ENCODE data around the gene FAM47E. TPM values are rescaled to one million over a fixed set of nuclear protein-coding genes. Genes with fewer than 3 reads are reported as not detected.

FAM47E gene, protein sequence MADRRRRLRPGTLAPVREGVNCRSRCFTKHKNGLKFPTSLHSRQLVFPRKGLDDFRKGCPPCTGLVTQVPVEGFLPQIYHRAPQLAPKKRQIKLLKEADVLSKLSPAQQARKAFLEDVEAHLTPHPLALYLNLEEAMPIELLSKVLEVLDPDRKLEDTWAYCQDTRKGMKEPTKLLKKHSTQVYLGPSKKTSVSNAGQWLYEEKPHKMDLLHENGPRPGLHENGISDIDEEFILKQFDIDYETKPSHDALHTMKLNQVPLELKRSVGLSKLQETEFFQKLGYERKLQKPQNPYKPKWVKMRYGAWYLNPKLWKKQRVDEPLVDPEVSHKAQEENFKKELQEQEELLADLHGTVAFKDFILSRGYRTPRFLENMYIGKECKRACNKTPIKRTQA
- under 1 TPM; 0.34 to 0.74 TPM for total RNA-seq
- 0.19 TPM for polyA plus RNA-seq (2013, experiment 1 of 2)
- 0.11 TPM for polyA plus RNA-seq (2013, experiment 2 of 2)
- 0 to 0.80 (median 0.15) reads per million in 172 experiments for total RNA-seq

DNA sequence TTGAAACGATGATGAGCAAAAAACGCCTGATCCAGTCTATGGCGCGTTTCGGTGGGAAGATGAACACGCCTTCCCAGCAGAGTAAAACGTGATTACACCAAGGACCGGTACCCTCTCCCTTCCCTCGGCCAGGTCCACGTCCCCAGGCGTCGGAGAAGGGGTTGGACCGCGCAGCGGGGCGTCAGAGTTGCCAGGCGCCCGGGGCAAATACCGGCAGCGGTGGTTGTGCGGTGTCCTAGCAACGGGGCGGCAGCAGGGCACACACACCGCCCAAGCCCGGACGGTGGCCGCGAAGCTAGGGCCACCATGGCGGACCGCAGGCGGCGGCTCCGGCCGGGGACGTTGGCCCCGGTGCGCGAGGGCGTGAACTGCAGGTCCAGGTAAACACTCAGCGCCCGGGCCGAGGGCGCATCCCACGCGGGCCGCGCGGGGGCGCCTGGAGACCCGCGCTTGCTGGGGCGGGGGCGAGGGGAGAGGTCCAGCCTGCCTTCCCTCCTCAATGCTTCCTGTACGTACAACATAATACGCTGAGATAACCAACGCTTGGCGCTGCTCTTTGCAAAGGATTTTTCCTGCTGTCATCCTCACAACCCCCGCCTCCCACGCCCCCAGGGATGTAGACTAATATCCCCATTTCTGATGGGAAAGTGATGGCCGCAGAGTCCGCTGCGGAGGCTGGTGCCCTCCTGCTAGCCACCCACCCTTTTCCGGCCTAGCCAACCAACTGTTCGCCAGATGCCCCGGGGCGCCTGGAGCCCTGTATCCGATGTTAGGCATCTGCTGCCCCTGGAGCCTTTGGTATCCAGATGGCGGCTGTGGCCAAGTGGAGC lies at the start of gene FAM47E:
Gene FAM47E, plus strand, starts transcription at position 281 of the 830 bp plus-strand sequence. Its CDS starts 26 bp downstream, at position 307.
- POLR2A ChIA-PET, result interaction anchor here (1.5 kb wide), 1 partner anchor 72 kb away, joined by 4 read pairs; no protein-coding TSS in a partner anchor
- ATAC-seq (ENCODE audit: poor library complexity) (peak; percentile 39), DNase-seq (peak in 11 of 14 experiments; percentile 1 to 61 (median 19))
- H3K27me3 Mint-ChIP-seq, result peaks cover 86% of the 10 kb centered on the region
- Histone ChIP-seq H3K36me3 (ENCODE audit: insufficient read depth, low read length) (no peaks in the 10 kb centered on the region), H3K4me1 (ENCODE audit: insufficient read depth, low read length) (peaks cover 10% of the 10 kb centered on the region), H3K4me3 (ENCODE audit: low read length) (peak within 1 kb of the TSS; percentile 49), H3K27ac (ENCODE audit: low read depth in 1 of 2, low read length in 2 of 2) (no peak within 1 kb of the TSS), H3K9me3 (ENCODE audit: control insufficient read depth in 1 of 2, insufficient read depth in 1 of 2, low read length in 2 of 2) (peaks cover 0 to 4% of the 10 kb centered on the region in 2 experiments), H3K27me3 (ENCODE audit: control insufficient read depth in 1 of 2, insufficient read depth in 2 of 2, low read length in 2 of 2) (peaks cover 16 to 63% of the 10 kb centered on the region in 2 experiments)
- H3K9me3 Mint-ChIP-seq, result no peaks in the 10 kb centered on the region
- H3K4me1 Mint-ChIP-seq (ENCODE audit: low read depth), result peaks cover 7% of the 10 kb centered on the region
- H3K36me3 Mint-ChIP-seq (ENCODE audit: low read depth), result no peaks in the 10 kb centered on the region
- CTCF ChIA-PET, result no interaction called here
- TF ChIP-seq, protein P1, sequence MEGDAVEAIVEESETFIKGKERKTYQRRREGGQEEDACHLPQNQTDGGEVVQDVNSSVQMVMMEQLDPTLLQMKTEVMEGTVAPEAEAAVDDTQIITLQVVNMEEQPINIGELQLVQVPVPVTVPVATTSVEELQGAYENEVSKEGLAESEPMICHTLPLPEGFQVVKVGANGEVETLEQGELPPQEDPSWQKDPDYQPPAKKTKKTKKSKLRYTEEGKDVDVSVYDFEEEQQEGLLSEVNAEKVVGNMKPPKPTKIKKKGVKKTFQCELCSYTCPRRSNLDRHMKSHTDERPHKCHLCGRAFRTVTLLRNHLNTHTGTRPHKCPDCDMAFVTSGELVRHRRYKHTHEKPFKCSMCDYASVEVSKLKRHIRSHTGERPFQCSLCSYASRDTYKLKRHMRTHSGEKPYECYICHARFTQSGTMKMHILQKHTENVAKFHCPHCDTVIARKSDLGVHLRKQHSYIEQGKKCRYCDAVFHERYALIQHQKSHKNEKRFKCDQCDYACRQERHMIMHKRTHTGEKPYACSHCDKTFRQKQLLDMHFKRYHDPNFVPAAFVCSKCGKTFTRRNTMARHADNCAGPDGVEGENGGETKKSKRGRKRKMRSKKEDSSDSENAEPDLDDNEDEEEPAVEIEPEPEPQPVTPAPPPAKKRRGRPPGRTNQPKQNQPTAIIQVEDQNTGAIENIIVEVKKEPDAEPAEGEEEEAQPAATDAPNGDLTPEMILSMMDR (IDR thresholded peaks at IDR 0.05), result peak; percentile 48
- no peak within 1 kb of the TSS for H3K27ac Mint-ChIP-seq
- H3K4me3 Mint-ChIP-seq, result peak within 1 kb of the TSS; percentile 75
- intact Hi-C loops (cut with DNase I, micrococcal nuclease), result loop anchor here (5.0 to 10.0 kb wide), 2 partner anchors 67 to 69 kb away; no protein-coding TSS in a partner anchor

DNA sequence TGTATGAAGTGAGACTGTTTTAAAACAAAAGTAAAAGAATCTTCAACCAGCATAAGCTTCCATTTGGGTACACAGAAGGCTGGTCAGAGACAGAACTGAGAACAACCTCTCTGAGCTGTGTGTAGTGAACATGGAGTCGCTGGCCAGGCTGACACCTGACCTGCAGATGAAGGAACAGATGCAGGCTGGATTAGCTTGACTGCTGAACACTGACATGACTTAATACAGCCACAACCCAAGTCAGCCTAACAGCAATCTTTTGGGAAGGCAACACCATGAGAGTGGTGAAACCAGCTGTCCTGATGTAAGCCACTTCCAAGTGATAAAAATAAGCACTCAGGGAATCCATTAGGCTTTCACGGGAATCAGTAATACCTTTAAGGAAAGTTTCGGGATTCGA lies 48.0 kb upstream of the FAM47E start:
- DNase-seq (no peak), ATAC-seq (ENCODE audit: poor library complexity) (no peak)
- no peak overlapping the region for H3K4me3 Mint-ChIP-seq
- no peaks in the 10 kb centered on the region for H3K36me3 ChIP-seq (ENCODE audit: insufficient read depth, low read length)
- H3K4me1 ChIP-seq (ENCODE audit: insufficient read depth, low read length), result peaks cover 18% of the 10 kb centered on the region
- CTCF ChIA-PET, result no interaction called here
- intact Hi-C loops (cut with DNase I, micrococcal nuclease), result no loop called here
- H3K36me3 Mint-ChIP-seq (ENCODE audit: low read depth), result peaks cover 12% of the 10 kb centered on the region
- POLR2A ChIA-PET, result no interaction called here
- no peak overlapping the region for H3K27ac Mint-ChIP-seq
- no peaks in the 10 kb centered on the region for H3K27me3 ChIP-seq (ENCODE audit: control insufficient read depth in 1 of 2, insufficient read depth in 2 of 2, low read length in 2 of 2)
- TF ChIP-seq, protein P1 (IDR thresholded peaks at IDR 0.05), result no peak
- peaks cover 71% of the 10 kb centered on the region for H3K4me1 Mint-ChIP-seq (ENCODE audit: low read depth)
- no peaks in the 10 kb centered on the region for H3K9me3 ChIP-seq (ENCODE audit: control insufficient read depth in 1 of 2, insufficient read depth in 1 of 2, low read length in 2 of 2)
- H3K4me3 ChIP-seq (ENCODE audit: low read length), result no peak overlapping the region
- no peaks in the 10 kb centered on the region for H3K9me3 Mint-ChIP-seq
- no peaks in the 10 kb centered on the region for H3K27me3 Mint-ChIP-seq
- H3K27ac ChIP-seq (ENCODE audit: low read depth in 1 of 2, low read length in 2 of 2), result no peak overlapping the region

DNA sequence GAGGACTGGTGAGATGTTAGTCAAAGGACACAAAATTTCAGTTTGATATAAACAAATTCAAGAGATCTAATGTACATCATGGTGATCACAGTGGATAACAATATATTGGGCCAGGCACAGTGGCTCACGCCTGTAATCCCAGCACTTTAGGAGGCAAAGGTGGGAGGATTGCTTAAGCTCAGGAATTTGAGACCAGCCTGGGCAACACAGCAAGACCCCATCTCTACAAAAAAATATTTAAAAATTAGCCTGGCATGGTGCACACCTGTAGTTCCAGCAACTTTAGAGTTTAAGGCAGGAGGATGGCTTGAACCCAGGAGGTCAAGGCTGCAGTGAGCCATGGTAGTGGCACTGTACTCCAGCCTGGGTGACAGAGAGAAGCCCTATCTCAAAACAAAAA lies 46.6 kb upstream of the FAM47E start:
- ATAC-seq (ENCODE audit: poor library complexity) (no peak), DNase-seq (no peak)
- Mint-ChIP-seq H3K4me3 (no peak overlapping the region), H3K27ac (no peak overlapping the region), H3K27me3 (no peaks in the 10 kb centered on the region), H3K9me3 (no peaks in the 10 kb centered on the region), H3K4me1 (ENCODE audit: low read depth) (peaks cover 67% of the 10 kb centered on the region), H3K36me3 (ENCODE audit: low read depth) (peaks cover 12% of the 10 kb centered on the region)
- no peaks in the 10 kb centered on the region for H3K9me3 ChIP-seq (ENCODE audit: control insufficient read depth in 1 of 2, insufficient read depth in 1 of 2, low read length in 2 of 2)
- H3K36me3 ChIP-seq (ENCODE audit: insufficient read depth, low read length), result no peaks in the 10 kb centered on the region
- TF ChIP-seq, protein P1 (IDR thresholded peaks at IDR 0.05), result no peak
- H3K27ac ChIP-seq (ENCODE audit: low read depth in 1 of 2, low read length in 2 of 2), result no peak overlapping the region
- POLR2A ChIA-PET, result interaction anchor here (0.6 kb wide), 1 partner anchor 8 kb away, joined by 3 read pairs; no protein-coding TSS in a partner anchor
- no peaks in the 10 kb centered on the region for H3K27me3 ChIP-seq (ENCODE audit: control insufficient read depth in 1 of 2, insufficient read depth in 2 of 2, low read length in 2 of 2)
- H3K4me1 ChIP-seq (ENCODE audit: insufficient read depth, low read length), result peaks cover 15% of the 10 kb centered on the region
- CTCF ChIA-PET, result no interaction called here
- intact Hi-C loops (cut with DNase I, micrococcal nuclease), result no loop called here
- H3K4me3 ChIP-seq (ENCODE audit: low read length), result no peak overlapping the region

Measured in CD4-positive, alpha-beta T cell (primary cell).